OCI-LY7 (cell line): ENCODE data around the gene NFATC1.

ENCODE experiments used
- EZH2phosphoT487 ChIP-seq: fragments of 200-600 bp; sonication (generic); IDR thresholded peaks from 2 replicates; pipeline ENCODE4 v1.6.1; 2018; ENCODE audit warnings: low read depth, borderline replicate concordance, mild to moderate bottlenecking, mixed run types, antibody characterized with exemption, low read length, moderate library complexity, mixed read lengths
- TF ChIP-seq, protein P1 (sequence below): fragments of 200-600 bp; sonication (generic); conservative IDR thresholded peaks from 2 replicates; pipeline ENCODE4 v1.5.1; 2014; ENCODE audit warnings: mild to moderate bottlenecking, antibody characterized with exemption, low read length, moderate library complexity, mixed read lengths

GRCh38 chr18:79460481-79461300 lies 65.0 kb downstream of the NFATC1 start:
- TF ChIP-seq, protein P1, sequence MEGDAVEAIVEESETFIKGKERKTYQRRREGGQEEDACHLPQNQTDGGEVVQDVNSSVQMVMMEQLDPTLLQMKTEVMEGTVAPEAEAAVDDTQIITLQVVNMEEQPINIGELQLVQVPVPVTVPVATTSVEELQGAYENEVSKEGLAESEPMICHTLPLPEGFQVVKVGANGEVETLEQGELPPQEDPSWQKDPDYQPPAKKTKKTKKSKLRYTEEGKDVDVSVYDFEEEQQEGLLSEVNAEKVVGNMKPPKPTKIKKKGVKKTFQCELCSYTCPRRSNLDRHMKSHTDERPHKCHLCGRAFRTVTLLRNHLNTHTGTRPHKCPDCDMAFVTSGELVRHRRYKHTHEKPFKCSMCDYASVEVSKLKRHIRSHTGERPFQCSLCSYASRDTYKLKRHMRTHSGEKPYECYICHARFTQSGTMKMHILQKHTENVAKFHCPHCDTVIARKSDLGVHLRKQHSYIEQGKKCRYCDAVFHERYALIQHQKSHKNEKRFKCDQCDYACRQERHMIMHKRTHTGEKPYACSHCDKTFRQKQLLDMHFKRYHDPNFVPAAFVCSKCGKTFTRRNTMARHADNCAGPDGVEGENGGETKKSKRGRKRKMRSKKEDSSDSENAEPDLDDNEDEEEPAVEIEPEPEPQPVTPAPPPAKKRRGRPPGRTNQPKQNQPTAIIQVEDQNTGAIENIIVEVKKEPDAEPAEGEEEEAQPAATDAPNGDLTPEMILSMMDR = no peak
- TF ChIP-seq EZH2phosphoT487 = no peak
